ENCODE data around the gene PTPN9.

DNA sequence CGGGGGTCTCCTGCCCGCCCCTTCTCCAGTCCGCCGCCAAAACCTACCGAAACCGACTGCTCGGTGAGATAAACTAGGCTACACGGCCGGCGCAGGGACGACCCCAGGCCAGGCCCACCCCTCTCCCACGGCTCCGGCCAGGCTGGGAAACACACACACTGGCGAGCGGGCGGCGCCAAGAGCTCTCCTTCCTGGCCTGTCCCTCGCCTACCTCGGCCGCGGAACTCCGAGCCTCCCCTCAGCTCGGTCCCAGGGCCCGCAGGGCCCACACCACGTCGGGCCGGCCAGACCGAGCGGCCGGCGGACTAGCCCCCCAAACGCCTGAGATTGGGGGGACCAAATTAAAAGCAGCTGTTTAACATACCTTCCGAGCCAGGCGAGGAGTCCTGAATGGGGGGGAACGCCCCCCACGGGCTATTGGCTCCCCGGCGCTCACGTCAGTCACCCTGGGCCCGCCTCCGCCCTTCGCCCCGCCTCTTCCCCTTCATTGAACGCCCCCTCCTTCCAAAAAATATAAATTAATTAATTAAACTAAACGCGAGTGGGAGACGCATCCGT, 123.6 kb downstream of the PTPN9 start:
- no peak for TF ChIP-seq POLR2A (IDR thresholded peaks at IDR 0.05)
- TF ChIP-seq, protein P1, sequence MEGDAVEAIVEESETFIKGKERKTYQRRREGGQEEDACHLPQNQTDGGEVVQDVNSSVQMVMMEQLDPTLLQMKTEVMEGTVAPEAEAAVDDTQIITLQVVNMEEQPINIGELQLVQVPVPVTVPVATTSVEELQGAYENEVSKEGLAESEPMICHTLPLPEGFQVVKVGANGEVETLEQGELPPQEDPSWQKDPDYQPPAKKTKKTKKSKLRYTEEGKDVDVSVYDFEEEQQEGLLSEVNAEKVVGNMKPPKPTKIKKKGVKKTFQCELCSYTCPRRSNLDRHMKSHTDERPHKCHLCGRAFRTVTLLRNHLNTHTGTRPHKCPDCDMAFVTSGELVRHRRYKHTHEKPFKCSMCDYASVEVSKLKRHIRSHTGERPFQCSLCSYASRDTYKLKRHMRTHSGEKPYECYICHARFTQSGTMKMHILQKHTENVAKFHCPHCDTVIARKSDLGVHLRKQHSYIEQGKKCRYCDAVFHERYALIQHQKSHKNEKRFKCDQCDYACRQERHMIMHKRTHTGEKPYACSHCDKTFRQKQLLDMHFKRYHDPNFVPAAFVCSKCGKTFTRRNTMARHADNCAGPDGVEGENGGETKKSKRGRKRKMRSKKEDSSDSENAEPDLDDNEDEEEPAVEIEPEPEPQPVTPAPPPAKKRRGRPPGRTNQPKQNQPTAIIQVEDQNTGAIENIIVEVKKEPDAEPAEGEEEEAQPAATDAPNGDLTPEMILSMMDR (IDR thresholded peaks at IDR 0.05), result no peak
